Small intestine (tissue), 7 donors: ENCODE results near the gene ZNF24. TPM values are rescaled to one million over a fixed set of nuclear protein-coding genes. Genes with fewer than 3 reads are reported as not detected.

ENCODE experiments used
- DNase-seq, 2 donors: peaks; one replicate each; pipeline versions ENCODE4 v3.0.0 to v3.0.0-alpha.2; 2013
- FAIRE-seq: peaks from 2 replicates; lab custom pipeline; 2012; peaks lifted over from hg19 to GRCh38; lab: Jason Lieb, UNC
- H3K27ac ChIP-seq, 3 donors: one replicate each; pipeline ENCODE4 v1.5.1; 2013; ENCODE audit warnings: low read length in 2 of 3, mild to moderate bottlenecking in 2 of 3, control low read depth in 1 of 3, inconsistent platforms in 1 of 3, low read depth in 1 of 3, moderate library complexity in 1 of 3
- H3K27me3 ChIP-seq, 3 donors: one replicate each; pipeline ENCODE4 v1.6.1; 2013; ENCODE audit warnings: low read length in 3 of 3, inconsistent platforms in 1 of 3; ENCODE audit not compliant: control insufficient read depth in 3 of 3, insufficient read depth in 3 of 3
- H3K36me3 ChIP-seq, 3 donors: one replicate each; pipeline ENCODE4 v1.6.1; 2013; ENCODE audit warnings: low read length in 3 of 3, inconsistent platforms in 1 of 3, low read depth in 1 of 3, mild to moderate bottlenecking in 1 of 3, moderate library complexity in 1 of 3; ENCODE audit not compliant: control insufficient read depth in 3 of 3, insufficient read depth in 2 of 3
- H3K4me1 ChIP-seq, 3 donors: one replicate each; pipeline ENCODE4 v1.6.1; 2013; ENCODE audit warnings: low read length in 2 of 3, inconsistent platforms in 1 of 3, low read depth in 1 of 3, mild to moderate bottlenecking in 1 of 3, moderate library complexity in 1 of 3; ENCODE audit not compliant: control insufficient read depth in 3 of 3, insufficient read depth in 2 of 3
- H3K4me3 ChIP-seq, 3 donors: one replicate each; pipeline ENCODE4 v1.5.1; 2013; ENCODE audit warnings: low read length in 3 of 3, control low read depth in 1 of 3, inconsistent platforms in 1 of 3, low read depth in 1 of 3, mild to moderate bottlenecking in 1 of 3, moderate library complexity in 1 of 3
- H3K9me3 ChIP-seq, 2 donors: one replicate each; pipeline ENCODE4 v1.6.1; 2013; ENCODE audit warnings: low read depth in 1 of 2, low read length in 1 of 2; ENCODE audit not compliant: control insufficient read depth in 2 of 2, insufficient read depth in 1 of 2
- WGBS, 3 donors: extraction: QIAGEN DNeasy Blood & Tissue Kit; methylation state at CpG; one replicate each; pipeline ENCODE4 v1.1.7; 2013; 5-methylcytosine and 5-hydroxymethylcytosine counted together
- polyA plus RNA-seq, 4 donors: library from polyadenylated mRNA; stranded (reverse) in 3 of 4; unstranded in 1 of 4; fragments of 200-250 nt in 3 of 4; fragments of 120-200 nt in 1 of 4; gene quantifications; one replicate each; pipeline versions ENCODE4 v1.2.1 to v1.2.3, GENCODE V29; 2013
- donor health status: healthy with polysubstance abuse.
- donor health status: control.
- donor health status: control.
- donor health status: Bipolar disorder and iron deficiency.
- donor health status: healthy.

ZNF24 gene
- polyA plus RNA-seq, 4 donors = 13.5 to 47.8 (median 14.3) TPM

DNA sequence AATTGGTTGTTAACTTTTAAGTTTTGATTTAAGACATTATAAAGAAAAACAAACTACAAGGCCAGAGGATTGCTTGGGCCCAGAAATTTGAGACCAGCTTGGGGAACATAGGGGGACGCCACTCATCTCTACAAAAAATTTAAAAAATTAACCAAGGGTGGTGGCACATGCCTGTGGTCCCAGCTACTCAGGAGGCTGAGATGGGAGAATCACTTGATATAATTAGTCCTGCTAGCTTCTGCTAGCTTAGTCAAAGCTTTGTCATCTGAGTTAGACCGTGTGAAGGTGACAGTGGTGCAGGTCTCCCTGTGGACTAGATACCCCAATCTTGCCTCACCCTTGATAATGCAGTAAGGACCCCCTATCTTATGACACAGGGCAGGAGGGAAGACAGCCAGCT, 38.9 kb upstream of the ZNF24 start:
- Histone ChIP-seq H3K27me3 (peaks cover 0 to 2% (median 0%) of the 10 kb centered on the region in 3 donors), H3K4me3 (no peak overlapping the region), H3K36me3 (no peaks in the 10 kb centered on the region), H3K27ac (no peak overlapping the region), H3K9me3 (no peaks in the 10 kb centered on the region), H3K4me1 (no peaks in the 10 kb centered on the region)
- WGBS, 3 donors = 76 to 88% (median 84%) methylated on average over 2 of the region's 2 CpGs
- DNase-seq = no peak
- no peak for FAIRE-seq

DNA sequence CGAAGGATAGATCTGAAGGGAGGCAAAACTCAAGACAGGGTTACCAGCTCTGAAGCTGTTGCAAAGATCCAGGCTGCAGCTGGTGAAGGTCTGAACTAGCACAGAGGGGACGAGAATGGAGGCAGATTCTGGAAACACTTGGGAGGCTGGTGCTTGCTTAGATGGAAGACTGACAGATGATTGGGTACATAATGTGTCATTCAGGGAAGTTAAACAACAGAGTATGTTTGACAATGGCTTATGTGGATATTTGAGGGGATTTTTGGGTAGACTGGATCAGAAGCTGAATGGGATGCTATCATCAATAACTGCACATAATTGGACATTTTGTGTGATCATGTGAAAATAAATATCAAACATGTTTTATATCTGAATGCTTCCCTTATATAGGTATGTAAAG, 35.2 kb upstream of the ZNF24 start:
- Histone ChIP-seq H3K27ac (no peak overlapping the region), H3K4me3 (no peak overlapping the region), H3K4me1 (peaks cover 0 to 1% (median 0%) of the 10 kb centered on the region in 3 donors), H3K27me3 (peaks cover 0 to 5% (median 0%) of the 10 kb centered on the region in 3 donors), H3K9me3 (no peaks in the 10 kb centered on the region), H3K36me3 (no peaks in the 10 kb centered on the region)
- FAIRE-seq (no peak), DNase-seq (no peak)
- 68 to 73% (median 72%) methylated on average over 2 of the region's 2 CpGs for WGBS, 3 donors

DNA sequence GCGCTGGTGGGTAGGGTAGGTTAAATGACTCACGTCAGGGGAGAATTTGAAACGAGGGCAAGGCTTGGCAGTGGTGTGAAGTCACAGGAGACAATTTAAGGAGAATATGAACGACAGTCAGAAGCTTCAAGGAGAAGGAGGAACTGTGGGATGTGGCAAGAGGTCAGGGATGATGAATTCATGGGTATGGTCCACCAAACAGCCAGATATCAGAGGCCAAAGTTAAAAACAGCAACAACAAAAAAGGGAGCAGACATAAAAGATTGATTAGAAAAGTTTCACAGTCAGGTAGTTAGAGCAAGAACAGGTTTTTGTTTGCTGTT, 34.3 kb upstream of the ZNF24 start:
- no peaks in the 10 kb centered on the region for H3K36me3 ChIP-seq
- DNase-seq = no peak
- H3K27me3 ChIP-seq = peaks cover 0 to 5% (median 0%) of the 10 kb centered on the region in 3 donors
- peaks cover 0 to 1% (median 0%) of the 10 kb centered on the region in 3 donors for H3K4me1 ChIP-seq
- no peak overlapping the region for H3K4me3 ChIP-seq
- no peak overlapping the region for H3K27ac ChIP-seq
- no peaks in the 10 kb centered on the region for H3K9me3 ChIP-seq
- FAIRE-seq = no peak
- 36 to 60% (median 55%) methylated on average over 4 of the region's 4 CpGs for WGBS, 3 donors

DNA sequence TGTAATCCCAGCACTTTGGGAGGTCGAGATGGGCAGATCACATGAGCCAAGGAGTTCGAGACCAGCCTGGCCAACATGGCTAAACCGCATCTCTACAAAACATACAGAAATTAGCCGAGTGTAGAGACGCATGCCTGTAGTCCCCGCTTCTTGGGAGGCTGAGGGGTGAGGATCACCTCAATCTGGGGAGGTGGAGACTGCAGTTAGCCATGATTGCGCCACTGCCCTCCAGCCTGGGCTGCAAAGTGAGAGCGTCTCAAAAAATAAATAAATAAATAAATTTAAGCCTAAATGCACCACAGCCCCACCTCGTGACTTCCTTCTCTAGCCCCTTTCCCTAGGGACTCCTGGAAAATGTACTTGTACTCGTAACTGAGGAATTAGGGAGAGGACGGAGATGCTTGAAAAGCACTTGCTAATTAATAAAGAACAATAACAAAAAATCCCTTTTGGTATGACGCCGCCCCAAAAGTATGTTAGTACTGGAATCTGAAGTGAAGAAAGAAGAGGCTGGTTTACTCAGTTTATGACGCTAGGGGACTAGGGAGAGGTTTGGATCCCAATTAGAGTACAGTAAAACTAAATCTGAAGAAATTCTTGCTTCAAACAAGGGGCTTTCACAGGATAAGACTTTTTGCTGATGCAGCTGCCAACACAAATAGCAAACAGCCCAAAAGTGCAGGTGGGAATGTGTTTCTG, 33.8 kb upstream of the ZNF24 start:
- no peak for FAIRE-seq
- H3K9me3 ChIP-seq = no peaks in the 10 kb centered on the region
- DNase-seq = no peak
- peaks cover 0 to 5% (median 0%) of the 10 kb centered on the region in 3 donors for H3K27me3 ChIP-seq
- H3K36me3 ChIP-seq = no peaks in the 10 kb centered on the region
- peaks cover 0 to 1% (median 0%) of the 10 kb centered on the region in 3 donors for H3K4me1 ChIP-seq
- WGBS, 3 donors = 77 to 83% (median 81%) methylated on average over 14 of the region's 14 CpGs
- no peak overlapping the region for H3K4me3 ChIP-seq
- H3K27ac ChIP-seq = no peak overlapping the region

DNA sequence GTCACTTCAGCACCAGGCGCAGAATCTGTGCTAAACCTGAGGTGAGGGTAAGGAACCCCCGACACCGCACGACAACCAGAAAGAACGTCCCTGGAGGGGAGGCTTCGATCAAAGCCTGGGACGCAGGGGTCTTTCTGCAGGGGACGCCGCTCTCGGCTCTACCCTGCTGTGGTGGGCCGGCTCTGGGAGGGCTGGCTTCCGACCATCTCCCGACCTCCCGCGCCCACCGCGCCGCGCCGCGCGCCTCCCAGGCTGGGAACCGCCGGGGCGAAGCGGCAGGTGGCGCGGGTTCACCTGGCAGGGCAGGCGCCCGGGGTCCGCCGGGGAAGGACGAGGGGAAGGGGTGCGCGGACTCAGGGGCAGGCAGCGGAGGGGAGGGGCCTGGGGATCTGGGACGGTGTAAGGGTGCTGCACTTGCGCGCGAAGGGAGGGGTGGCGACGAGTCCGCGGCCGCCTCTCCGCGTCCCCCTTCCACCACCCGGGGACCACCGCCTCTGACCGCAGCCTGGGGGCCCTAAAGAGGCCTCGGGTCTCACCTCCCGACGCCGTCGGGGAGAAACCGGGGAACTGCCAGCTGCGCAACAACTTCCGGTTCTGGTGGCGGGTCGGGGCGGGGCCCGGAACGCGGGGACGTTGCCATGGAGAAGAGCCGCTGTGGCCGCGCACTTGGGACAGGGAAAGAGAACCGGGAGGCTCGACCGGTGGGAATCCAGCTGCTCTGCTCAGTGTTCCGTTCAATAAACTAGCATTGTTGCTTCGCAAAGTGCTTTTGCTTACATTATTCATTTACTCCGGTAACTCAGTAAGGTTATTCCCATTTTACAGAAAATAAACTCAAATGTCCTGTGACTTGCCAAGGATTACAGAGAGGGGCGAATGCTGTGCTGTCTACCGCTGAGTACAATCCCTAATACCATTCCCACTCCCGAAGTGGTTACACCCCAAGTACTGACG, 32.8 kb upstream of the ZNF24 start, which contains the start of gene ZNF396:
TSS of gene ZNF396 (minus strand) at position 596 of the 954 bp plus-strand sequence. CDS start 3,045 bp downstream, outside the sequence.
- FAIRE-seq (no peak), DNase-seq (peak; percentile 78 to 84)
- H3K4me3 ChIP-seq = peak within 1 kb of the TSS; percentile 65 to 97 (median 73)
- no peaks in the 10 kb centered on the region for H3K36me3 ChIP-seq
- peaks cover 0 to 5% (median 0%) of the 10 kb centered on the region in 3 donors for H3K27me3 ChIP-seq
- H3K9me3 ChIP-seq = no peaks in the 10 kb centered on the region
- H3K27ac ChIP-seq = peak within 1 kb of the TSS in 1 of 3 donors; percentile 69
- H3K4me1 ChIP-seq = peaks cover 0 to 1% (median 0%) of the 10 kb centered on the region in 3 donors
- WGBS, 3 donors = 2 to 3% (median 3%) methylated on average over 51 to 78 of the region's 78 CpGs

DNA sequence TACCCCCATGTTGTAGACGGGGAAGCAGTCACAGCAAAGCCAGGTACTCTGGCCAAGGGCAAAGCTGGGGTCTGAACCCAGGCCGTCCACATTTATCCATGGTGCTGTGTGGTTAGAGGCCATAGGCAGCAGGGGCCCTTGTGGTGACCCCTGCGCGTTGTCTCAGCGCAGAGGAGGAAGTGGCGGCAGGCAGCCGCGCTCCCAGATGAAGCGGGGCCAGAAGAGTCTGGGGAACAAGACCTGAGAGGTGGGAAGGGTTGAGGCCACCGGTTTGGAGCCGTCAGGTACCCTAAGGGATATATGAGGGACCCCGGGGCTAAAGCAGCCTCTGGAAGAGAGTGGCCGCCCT, 32.1 kb upstream of the ZNF24 start:
- DNase-seq (peak; percentile 22 to 57), FAIRE-seq (no peak)
- WGBS, 3 donors = 7 to 9% (median 9%) methylated on average over 13 of the region's 13 CpGs
- peak overlapping the region; percentile 65 to 97 (median 73) for H3K4me3 ChIP-seq
- H3K4me1 ChIP-seq = peaks cover 0 to 1% (median 0%) of the 10 kb centered on the region in 3 donors
- H3K36me3 ChIP-seq = no peaks in the 10 kb centered on the region
- H3K27me3 ChIP-seq = peaks cover 0 to 5% (median 0%) of the 10 kb centered on the region in 3 donors
- H3K9me3 ChIP-seq = no peaks in the 10 kb centered on the region
- no peak overlapping the region for H3K27ac ChIP-seq

DNA sequence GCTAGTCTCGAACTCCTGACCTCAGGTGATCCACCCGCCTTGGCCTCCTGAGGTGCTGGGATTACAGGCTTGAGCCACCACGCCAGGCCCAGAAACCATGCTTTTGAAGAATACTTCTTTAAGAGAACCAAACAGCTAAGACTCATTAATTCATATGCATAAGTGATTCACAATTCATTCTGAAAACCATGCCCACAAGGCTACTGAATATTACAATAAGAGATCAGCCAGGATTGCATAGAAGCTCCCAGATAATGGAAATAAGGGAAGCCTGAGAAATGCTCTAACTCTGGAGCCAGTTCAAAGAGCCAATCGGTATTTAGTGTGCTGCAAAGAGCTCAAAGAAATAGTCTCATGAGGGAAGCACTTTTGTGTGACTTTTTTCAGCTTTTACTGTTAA, 30.5 kb upstream of the ZNF24 start:
- peaks cover 0 to 1% (median 0%) of the 10 kb centered on the region in 3 donors for H3K4me1 ChIP-seq

DNA sequence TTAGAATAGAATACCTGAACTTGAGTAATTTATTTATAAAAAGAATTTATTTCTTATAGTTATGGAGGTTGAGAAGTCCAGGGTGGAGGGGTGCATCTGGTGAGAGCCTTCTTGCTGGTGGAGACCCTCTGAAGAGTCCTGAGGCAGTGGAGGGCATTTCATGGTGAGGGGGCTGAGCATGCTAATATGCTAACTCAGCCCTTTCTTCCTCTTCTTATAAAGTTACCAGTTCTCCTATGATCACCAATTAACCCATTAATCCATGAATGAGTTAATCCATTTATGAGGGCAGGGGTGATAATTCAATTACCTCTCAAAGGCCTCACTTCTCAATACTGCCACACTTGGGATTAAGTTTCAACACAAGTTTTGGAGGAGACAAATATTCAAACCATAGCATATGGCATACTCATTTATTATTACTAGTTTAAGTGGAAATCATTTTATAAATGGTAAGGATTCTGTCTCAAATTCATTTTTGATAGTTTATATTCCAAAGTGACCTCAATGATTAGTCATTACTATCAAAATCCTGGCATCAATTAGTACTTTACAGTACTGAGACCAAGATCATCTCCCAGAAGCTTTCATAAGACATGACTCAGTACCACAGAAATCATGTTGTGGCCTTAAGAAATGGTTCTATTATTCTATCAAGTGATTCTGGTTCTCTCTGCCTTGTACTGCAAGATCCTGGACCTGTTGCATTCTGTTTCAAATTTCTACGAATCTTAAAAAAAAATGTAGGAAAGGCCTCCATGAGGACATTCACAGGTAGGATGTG, 27.4 kb upstream of the ZNF24 start:
- Histone ChIP-seq H3K4me3 (no peak overlapping the region), H3K9me3 (no peaks in the 10 kb centered on the region), H3K36me3 (no peaks in the 10 kb centered on the region), H3K27me3 (no peaks in the 10 kb centered on the region), H3K4me1 (peaks cover 0 to 1% (median 0%) of the 10 kb centered on the region in 3 donors), H3K27ac (no peak overlapping the region)
- 86 to 95% (median 94%) methylated on average over 1 of the region's 1 CpG for WGBS, 3 donors
- DNase-seq (no peak), FAIRE-seq (no peak)

More for the DNA sequence above, 30.5 kb upstream of the ZNF24 start:
- peaks cover 0 to 5% (median 0%) of the 10 kb centered on the region in 3 donors for H3K27me3 ChIP-seq
- no peaks in the 10 kb centered on the region for H3K36me3 ChIP-seq
- H3K9me3 ChIP-seq = no peaks in the 10 kb centered on the region
- FAIRE-seq (no peak), DNase-seq (no peak)
- 90 to 97% (median 92%) methylated on average over 4 of the region's 4 CpGs for WGBS, 3 donors
- H3K4me3 ChIP-seq = no peak overlapping the region
- H3K27ac ChIP-seq = no peak overlapping the region
